ENCODE measurements around the gene NBEAL1.
"Not testable (repeated sequence)": the region's sequence is repeated elsewhere in the genome, so short reads cannot be mapped to it uniquely, and the experiment has no call there.

The NBEAL1 gene

DNA sequence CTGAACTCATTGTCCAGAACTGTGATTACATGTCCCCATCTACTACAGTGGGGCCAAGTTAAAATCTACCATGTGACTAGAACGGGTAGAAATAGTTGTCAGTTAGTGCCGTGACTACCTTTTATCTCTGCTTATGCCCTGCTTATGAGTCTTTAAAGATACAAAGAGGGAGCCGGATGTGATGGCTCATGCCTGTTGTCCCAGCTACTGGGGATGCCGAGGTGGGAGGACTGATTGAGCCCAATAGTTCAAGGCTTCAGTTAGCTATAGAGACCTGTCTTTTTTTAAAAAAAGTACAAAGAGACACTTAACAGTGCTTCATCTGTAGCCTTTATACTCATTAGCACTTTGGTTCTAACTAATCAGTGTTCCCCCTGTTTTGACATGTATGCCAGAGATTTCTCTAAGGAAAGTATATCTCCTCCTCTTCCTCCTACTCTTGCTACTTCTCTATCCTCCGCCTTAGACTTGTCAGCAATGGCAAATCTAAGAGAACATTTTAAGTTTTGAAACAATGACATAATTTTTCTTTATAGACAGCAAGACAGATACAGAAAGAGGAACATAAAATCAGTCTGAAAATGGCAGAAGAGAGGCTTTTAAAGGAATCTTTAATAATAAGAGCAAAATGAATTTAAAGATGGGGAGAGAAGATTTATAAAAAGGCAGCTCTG, 45.0 kb downstream of the NBEAL1 start:
- peaks cover 12% of the 10 kb centered on the region for H3K36me3 ChIP-seq (replicated peaks)
- no peak overlapping the region for H3K4me3 ChIP-seq
- H3K4me1 ChIP-seq: peaks cover 10% of the 10 kb centered on the region
- DNase-seq (ENCODE audit: low spot score in 2 of 2): no peak
- H3K9me3 ChIP-seq: no peaks in the 10 kb centered on the region
- in situ Hi-C loops (cut with MboI; ENCODE audit: low sequenced_read_pairs): no loop called here
- H3K27me3 ChIP-seq (ENCODE audit: low read depth): no peaks in the 10 kb centered on the region

DNA sequence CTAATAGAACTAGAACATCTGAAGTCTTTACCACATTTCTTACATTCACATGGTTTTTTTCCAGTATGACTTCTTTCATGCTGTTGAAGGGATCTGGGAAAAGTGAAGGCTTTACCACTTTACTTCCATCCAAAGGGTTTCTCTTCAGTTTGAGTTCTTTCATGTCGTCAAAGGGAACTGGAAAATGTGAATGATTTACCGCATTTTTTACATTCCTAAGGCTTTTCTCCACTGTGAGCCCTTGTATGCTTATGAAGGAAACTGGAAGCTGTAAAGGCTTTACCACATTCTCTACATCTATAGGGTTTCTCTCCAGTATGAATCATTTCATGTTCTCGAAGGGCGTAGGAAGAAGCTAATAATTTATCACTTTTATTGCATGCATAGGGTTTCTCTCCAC, 46.7 kb downstream of the NBEAL1 start:
- peaks cover 12% of the 10 kb centered on the region for H3K36me3 ChIP-seq (replicated peaks)
- H3K4me3 ChIP-seq: no peak overlapping the region
- H3K4me1 ChIP-seq: peaks cover 10% of the 10 kb centered on the region
- in situ Hi-C loops (cut with MboI; ENCODE audit: low sequenced_read_pairs): no loop called here
- no peaks in the 10 kb centered on the region for H3K27me3 ChIP-seq (ENCODE audit: low read depth)
- no peaks in the 10 kb centered on the region for H3K9me3 ChIP-seq
- DNase-seq (ENCODE audit: low spot score in 2 of 2): peak in 1 of 2 experiments; percentile 56

GRCh38 chr2:203062126-203062525, 47.5 kb downstream of the NBEAL1 start:
- peaks cover 10% of the 10 kb centered on the region for H3K4me1 ChIP-seq
- H3K36me3 ChIP-seq (replicated peaks): peaks cover 12% of the 10 kb centered on the region
- in situ Hi-C loops (cut with MboI; ENCODE audit: low sequenced_read_pairs): no loop called here
- H3K9me3 ChIP-seq: no peaks in the 10 kb centered on the region
- no peak for DNase-seq (ENCODE audit: low spot score in 2 of 2)
- no peaks in the 10 kb centered on the region for H3K27me3 ChIP-seq (ENCODE audit: low read depth)
- H3K4me3 ChIP-seq: no peak overlapping the region

- in situ Hi-C loops (cut with MboI; ENCODE audit: low sequenced_read_pairs); DNase-seq (ENCODE audit: low spot score in 2 of 2); H3K9me3 ChIP-seq; H3K4me3 ChIP-seq; H3K27me3 ChIP-seq (ENCODE audit: low read depth); H3K36me3 ChIP-seq (replicated peaks); H3K4me1 ChIP-seq: not testable (repeated sequence)
Measured at GRCh38 chr2:203066519-203067091, 51.9 kb downstream of the NBEAL1 start.

- H3K27me3 ChIP-seq (ENCODE audit: low read depth): no peaks in the 10 kb centered on the region
- H3K4me1 ChIP-seq: no peaks in the 10 kb centered on the region
- in situ Hi-C loops (cut with MboI; ENCODE audit: low sequenced_read_pairs): no loop called here
- DNase-seq (ENCODE audit: low spot score in 2 of 2): no peak
- no peaks in the 10 kb centered on the region for H3K9me3 ChIP-seq
- H3K4me3 ChIP-seq: no peak overlapping the region
- H3K36me3 ChIP-seq (replicated peaks): no peaks in the 10 kb centered on the region
Measured at GRCh38 chr2:203070701-203071100, 56.0 kb downstream of the NBEAL1 start.

- Histone ChIP-seq H3K4me1 (no peaks in the 10 kb centered on the region), H3K4me3 (no peak overlapping the region), H3K27me3 (ENCODE audit: low read depth) (no peaks in the 10 kb centered on the region), H3K9me3 (no peaks in the 10 kb centered on the region), H3K36me3 (replicated peaks) (no peaks in the 10 kb centered on the region)
- DNase-seq (ENCODE audit: low spot score in 2 of 2): no peak
- in situ Hi-C loops (cut with MboI; ENCODE audit: low sequenced_read_pairs): no loop called here
Measured at GRCh38 chr2:203071148-203071547, 56.5 kb downstream of the NBEAL1 start.

DNA sequence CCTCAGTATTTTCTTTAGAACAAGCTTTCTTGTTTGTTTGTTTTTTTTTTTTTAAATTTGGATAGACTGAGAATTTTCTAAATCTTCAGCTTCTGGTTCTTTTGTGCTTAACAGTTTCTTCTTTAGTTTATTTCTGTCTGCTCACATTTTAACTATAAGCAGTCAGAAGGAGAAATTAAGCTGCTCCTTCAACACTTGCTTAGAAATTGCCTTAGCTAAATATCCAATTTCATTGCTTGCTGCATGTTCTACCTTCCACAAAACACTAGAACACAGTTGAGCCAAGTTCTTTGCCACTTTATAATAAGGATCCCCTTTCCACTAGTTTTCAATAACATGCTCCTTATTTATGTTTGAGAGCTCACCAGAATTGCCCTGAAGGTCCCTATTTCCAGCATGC, 57.7 kb downstream of the NBEAL1 start:
- DNase-seq (ENCODE audit: low spot score in 2 of 2): no peak
- Histone ChIP-seq H3K36me3 (replicated peaks) (no peaks in the 10 kb centered on the region), H3K27me3 (ENCODE audit: low read depth) (no peaks in the 10 kb centered on the region), H3K4me1 (no peaks in the 10 kb centered on the region), H3K9me3 (no peaks in the 10 kb centered on the region), H3K4me3 (no peak overlapping the region)
- in situ Hi-C loops (cut with MboI; ENCODE audit: low sequenced_read_pairs): no loop called here

- no peaks in the 10 kb centered on the region for H3K4me1 ChIP-seq
- H3K36me3 ChIP-seq (replicated peaks): no peaks in the 10 kb centered on the region
- H3K9me3 ChIP-seq: no peaks in the 10 kb centered on the region
- in situ Hi-C loops (cut with MboI; ENCODE audit: low sequenced_read_pairs): no loop called here
- DNase-seq (ENCODE audit: low spot score in 2 of 2): no peak
- no peaks in the 10 kb centered on the region for H3K27me3 ChIP-seq (ENCODE audit: low read depth)
- no peak overlapping the region for H3K4me3 ChIP-seq
Measured at GRCh38 chr2:203077451-203077850, 62.8 kb downstream of the NBEAL1 start.

DNA sequence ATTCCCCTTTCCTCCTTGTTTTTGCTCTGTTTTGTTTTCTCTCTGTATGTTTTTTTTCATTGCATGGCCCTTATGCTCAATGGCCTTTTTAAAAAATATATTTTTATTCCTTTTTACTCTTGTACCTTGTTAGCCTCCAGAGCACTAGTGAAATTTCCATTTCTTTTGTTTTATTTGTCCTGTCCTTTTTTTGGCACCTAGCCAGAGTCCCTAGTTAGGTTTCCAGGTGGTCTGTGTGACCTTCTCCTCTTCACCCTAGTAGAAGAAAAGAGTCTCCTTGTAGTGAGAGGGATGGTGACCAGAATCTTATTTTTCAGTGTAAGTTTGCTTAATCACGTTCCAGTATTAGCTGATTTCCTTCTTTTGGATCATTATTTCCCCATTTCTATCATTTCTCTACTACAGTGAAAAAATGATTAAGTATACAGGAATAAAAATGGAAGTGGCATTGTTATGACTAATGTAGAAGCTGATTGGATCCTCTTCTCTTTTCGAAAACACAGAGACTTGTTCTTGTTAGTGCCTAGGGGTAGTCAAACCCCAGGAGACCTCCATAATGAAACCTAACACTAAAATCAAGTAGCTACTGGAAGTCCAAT, 65.9 kb downstream of the NBEAL1 start:
- in situ Hi-C loops (cut with MboI; ENCODE audit: low sequenced_read_pairs): no loop called here
- no peaks in the 10 kb centered on the region for H3K9me3 ChIP-seq
- no peaks in the 10 kb centered on the region for H3K4me1 ChIP-seq
- DNase-seq (ENCODE audit: low spot score in 2 of 2): no peak
- no peak overlapping the region for H3K4me3 ChIP-seq
- H3K36me3 ChIP-seq (replicated peaks): no peaks in the 10 kb centered on the region
- no peaks in the 10 kb centered on the region for H3K27me3 ChIP-seq (ENCODE audit: low read depth)

GRCh38 chr2:203083328-203083727, 68.7 kb downstream of the NBEAL1 start:
- no peaks in the 10 kb centered on the region for H3K9me3 ChIP-seq
- no peak overlapping the region for H3K4me3 ChIP-seq
- no peaks in the 10 kb centered on the region for H3K4me1 ChIP-seq
- no peaks in the 10 kb centered on the region for H3K27me3 ChIP-seq (ENCODE audit: low read depth)
- no peak for DNase-seq (ENCODE audit: low spot score in 2 of 2)
- in situ Hi-C loops (cut with MboI; ENCODE audit: low sequenced_read_pairs): no loop called here
- H3K36me3 ChIP-seq (replicated peaks): no peaks in the 10 kb centered on the region

- H3K27me3 ChIP-seq (ENCODE audit: low read depth); H3K4me1 ChIP-seq; H3K4me3 ChIP-seq; H3K9me3 ChIP-seq; DNase-seq (ENCODE audit: low spot score in 2 of 2); H3K36me3 ChIP-seq (replicated peaks); in situ Hi-C loops (cut with MboI; ENCODE audit: low sequenced_read_pairs): not testable (repeated sequence)
Measured at GRCh38 chr2:203086381-203086780, 71.7 kb downstream of the NBEAL1 start.

DNA sequence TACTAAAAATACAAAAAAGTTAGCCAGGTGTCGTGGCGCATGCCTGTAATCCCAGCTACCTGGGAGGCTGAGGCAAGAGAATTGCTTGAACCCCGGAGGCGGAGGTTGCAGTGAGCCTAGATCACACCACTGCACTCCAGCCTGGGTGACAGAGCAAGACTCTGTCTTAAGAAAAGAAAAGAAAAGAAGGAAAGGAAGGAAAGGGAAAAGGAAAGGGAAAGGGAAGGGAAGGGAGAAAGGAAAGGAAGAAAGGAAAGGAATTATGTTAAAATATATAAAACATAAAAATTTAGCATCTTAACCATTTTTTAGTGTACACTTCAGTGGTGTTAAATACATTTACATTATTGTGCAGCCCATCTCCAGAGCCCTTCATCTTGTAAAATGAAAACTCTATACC, 76.0 kb downstream of the NBEAL1 start:
- DNase-seq (ENCODE audit: low spot score in 2 of 2); H3K9me3 ChIP-seq; H3K4me1 ChIP-seq; H3K4me3 ChIP-seq; H3K27me3 ChIP-seq (ENCODE audit: low read depth); H3K36me3 ChIP-seq (replicated peaks); in situ Hi-C loops (cut with MboI; ENCODE audit: low sequenced_read_pairs): not testable (repeated sequence)

DNA sequence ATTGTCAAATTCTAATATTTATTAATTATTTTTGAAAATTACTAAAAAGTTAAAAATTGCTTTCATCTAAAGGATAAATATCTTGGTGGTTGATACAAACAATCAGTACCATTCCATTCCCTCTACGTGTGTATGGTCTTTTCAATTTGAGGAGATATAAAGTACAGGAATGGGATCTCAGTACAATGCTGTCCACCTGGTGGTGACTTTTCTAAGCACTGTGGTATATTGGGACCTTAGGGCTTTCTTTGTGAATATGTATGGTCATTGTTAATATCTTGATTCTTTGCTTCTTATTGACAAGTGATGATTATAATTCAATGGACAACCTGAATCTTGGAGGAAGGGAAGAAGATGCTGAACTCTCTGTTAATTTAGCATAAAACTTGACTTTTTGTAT, 83.1 kb downstream of the NBEAL1 start:
- in situ Hi-C loops (cut with MboI; ENCODE audit: low sequenced_read_pairs): no loop called here
- peaks cover 4% of the 10 kb centered on the region; the same call in 1 of the 2 replicates for H3K4me1 ChIP-seq
- H3K36me3 ChIP-seq (replicated peaks): no peaks in the 10 kb centered on the region; the same call in 1 of the 2 replicates
- H3K9me3 ChIP-seq: no peaks in the 10 kb centered on the region
- no peak for DNase-seq (ENCODE audit: low spot score in 2 of 2)
- H3K27me3 ChIP-seq (ENCODE audit: low read depth): no peaks in the 10 kb centered on the region
- no peak overlapping the region for H3K4me3 ChIP-seq

DNA sequence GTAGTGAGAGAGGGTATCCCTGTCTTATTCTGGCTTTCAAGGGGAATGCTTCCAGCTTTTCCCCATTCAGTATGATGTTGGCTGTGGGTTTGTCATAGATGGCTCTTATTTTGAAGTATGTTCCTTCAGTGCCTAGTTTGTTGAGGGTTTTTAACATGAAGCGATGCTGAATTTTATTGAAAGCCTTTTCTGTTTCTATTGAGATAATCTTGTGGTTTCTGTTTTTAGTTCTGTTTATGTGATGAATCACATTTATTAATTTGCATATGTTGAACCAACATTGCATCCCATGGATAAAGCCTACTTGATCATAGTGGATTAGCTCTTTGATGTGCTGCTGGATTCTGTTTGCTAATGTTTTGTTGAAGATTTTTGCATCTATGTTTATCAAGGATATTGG, 87.7 kb downstream of the NBEAL1 start:
- H3K27me3 ChIP-seq (ENCODE audit: low read depth); H3K4me3 ChIP-seq; H3K36me3 ChIP-seq (replicated peaks); H3K9me3 ChIP-seq; in situ Hi-C loops (cut with MboI; ENCODE audit: low sequenced_read_pairs); DNase-seq (ENCODE audit: low spot score in 2 of 2); H3K4me1 ChIP-seq: not testable (repeated sequence)
